GM19324 (cell line): ENCODE results near the gene NCOA1.
"Not testable (repeated sequence)": the region's sequence is repeated elsewhere in the genome, so short reads cannot be mapped to it uniquely, and the experiment has no call there.

Experiments used
- ATAC-seq: cut with Tn5 transposase; IDR thresholded peaks from one replicate; pipeline ENCODE4 v1.9.1; 2021; ENCODE audit warnings: mild to moderate bottlenecking, moderate library complexity; ENCODE audit not compliant: unreplicated experiment, low FRiP score

NCOA1 gene

DNA sequence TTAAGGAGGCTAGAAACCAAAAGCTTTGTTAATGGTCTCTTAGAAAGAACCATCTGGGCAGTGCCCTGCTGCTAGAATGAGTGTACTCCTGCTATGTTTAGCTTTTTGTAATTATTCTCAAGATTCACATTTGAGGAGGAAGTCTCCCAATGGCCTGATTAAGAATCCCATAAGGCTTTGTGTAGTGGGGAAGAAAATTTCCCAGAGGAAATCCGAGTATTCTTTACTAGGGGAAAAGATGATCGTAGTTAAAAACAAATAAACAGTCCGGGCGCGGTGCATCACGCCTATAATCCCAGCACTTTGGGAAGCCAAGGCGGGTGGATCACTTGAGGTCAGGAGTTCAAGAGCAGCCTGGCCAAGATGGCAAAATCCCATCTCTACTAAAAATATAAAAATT lies 184.3 kb downstream of the NCOA1 start:
- no peak for ATAC-seq

DNA sequence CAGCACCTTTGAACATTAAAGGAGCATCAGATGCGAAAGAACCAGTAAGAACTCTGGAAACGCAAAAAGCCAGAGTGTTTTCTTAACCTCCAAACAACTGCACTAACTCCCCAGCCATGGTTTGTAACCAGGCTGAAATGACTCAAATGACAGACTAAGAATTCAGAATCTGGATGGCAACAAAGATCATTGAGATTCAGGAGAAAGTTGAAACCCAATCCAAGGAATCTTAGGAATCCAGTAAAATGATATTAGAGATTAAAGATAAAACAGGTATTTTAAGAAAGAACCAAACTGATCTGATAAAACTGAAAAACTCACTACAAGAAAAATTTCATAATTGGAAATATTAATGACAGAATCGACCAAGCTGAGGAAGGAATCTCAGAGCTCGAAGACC lies 185.4 kb downstream of the NCOA1 start:
- no peak for ATAC-seq

DNA sequence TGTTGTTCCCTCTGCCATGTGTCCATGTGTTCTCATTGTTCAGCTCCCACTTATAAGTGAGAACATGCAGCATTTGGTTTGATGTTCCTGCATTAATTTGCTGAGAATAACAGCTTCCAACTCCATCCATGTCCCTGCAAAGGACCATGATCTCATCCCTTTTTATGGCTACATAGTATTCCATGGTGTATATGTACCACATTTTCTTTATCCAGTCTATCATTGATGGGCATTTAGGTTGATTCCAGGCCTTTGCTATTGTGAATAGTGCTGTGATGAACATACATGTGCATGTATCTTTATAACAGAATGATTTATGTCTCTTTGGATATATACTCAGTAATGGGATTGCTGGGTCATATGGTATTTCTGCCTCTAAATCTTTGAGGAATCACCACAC lies 187.0 kb downstream of the NCOA1 start:
- ATAC-seq, result not testable (repeated sequence)

DNA sequence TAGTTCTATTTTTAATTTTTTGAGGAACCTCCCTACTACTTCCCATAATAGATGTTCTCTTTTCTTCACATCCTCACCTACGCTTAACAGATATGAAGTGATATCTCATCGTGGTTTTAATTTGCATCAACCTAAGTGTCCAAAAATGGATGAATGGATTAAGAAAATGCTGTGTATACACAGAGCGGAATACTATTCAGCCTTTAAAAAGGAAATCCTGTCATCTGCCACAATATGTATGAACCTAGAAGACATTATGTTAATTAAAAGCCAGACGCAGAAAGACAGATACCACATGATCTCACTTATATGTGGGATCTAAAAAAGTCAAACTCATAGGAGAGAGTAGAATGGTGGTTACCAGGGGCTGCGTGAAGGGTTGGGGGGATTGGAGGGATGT lies 189.1 kb downstream of the NCOA1 start:
- ATAC-seq, result no peak

DNA sequence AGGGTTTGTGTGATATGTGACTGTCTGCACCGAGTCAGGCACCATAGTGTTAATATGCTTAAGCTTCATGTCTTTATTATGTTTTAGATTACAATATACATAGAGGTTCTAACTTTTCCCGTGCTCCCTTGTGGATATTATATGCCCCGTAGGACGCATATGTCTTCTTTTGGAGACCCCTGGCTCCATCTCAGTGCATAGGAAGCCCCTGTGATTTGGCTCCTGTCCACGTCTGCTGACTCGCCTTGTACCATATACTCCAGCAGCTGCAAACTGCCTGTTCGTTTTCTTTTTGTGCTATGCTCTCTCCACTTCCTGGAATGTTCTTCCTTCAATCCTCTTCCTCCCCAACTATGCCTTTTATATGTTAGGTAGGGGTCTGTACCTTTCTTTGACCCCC lies 191.2 kb downstream of the NCOA1 start:
- ATAC-seq, result no peak

DNA sequence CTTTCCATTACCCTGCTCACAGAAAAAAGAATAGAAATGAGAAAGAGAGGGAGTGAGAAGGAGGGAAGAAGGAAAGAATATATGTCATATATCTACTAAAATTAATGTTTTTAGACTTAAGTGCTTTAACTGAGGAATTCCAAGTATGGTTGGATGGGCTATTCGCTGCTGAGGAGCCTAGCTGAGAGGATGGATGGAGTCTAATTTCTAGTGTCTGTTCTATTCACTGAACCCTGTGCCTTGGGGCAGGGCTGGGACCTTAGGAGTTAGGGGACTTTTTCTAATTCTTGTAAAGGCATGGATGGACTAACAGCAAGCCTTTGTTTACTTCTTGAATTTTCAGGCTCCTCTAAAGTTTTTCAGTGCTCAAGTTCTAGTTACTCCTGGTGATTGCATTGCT lies 192.4 kb downstream of the NCOA1 start:
- no peak for ATAC-seq

DNA sequence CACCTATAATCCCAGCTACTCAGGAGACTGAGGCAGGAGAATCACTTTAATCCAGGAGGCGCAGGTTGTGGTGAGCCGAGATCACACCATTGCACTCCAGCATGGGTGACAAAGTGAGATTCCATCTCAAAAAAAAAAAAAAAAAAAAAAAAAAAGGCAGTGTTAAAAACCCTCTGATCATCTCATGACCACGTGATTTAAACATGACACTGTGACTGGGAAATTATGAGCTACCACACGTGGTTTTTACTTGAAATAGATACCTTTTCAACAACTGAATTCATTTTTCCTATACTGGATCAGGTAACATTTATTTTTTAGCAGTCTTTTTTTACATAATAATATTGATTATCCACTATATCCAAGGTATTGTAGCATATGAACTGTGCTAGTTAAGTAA lies 199.5 kb downstream of the NCOA1 start:
- no peak for ATAC-seq

DNA sequence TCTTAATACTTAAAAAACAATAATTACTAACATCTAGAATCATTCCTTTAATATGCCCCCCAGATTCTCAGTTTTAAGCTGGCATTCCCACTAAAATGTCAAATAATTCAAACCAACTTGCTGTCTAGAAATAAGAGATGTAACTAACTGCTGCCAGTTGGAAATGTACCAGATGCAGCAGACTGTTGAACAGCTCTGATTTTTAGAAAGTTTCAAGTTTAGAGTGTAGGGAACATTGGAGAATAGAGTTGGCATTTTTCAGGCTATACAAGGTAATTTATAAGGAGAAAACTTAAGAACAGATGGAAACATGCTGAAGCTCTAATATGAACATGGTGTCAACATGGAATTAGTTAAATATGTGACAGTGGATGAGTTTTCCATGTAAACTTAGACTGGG lies 200.8 kb downstream of the NCOA1 start:
- no peak for ATAC-seq

DNA sequence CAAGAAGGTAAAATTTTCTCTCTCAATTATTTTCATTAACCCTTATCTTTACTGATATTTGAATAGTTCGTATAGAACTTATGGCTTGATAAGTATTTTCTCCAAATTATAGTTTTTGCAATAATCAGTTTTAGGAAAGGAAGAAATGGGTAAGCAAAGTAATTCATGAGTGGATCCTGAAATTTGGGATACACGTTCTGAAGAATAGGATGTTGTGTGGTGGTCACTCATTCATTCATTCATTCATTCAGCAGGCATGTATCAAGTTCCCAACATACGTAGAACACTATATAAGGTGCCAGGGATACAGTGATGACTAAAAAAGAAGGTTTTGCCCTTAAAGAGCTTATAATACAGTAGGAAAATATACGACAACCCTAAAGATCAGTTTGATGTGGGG lies 206.7 kb downstream of the NCOA1 start:
- ATAC-seq, result no peak

DNA sequence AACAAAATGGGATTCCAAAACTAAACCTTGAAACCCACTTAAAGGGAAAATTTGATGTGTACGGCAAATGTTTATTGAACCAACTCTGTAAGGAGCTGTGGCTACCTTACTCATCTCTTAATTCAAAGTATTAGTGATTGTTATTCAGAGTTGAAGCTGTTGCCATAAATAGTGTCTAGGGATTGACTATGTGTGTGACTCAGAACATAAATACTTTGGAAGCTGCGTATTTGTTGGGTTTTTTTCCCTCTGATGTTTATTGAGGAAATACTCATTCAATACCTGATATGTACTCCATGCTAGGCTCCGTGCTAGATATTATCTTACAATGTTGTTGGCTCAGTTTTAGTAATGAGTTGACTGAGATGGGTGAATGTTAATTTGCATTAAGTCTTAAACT lies 211.7 kb downstream of the NCOA1 start:
- ATAC-seq, result no peak

DNA sequence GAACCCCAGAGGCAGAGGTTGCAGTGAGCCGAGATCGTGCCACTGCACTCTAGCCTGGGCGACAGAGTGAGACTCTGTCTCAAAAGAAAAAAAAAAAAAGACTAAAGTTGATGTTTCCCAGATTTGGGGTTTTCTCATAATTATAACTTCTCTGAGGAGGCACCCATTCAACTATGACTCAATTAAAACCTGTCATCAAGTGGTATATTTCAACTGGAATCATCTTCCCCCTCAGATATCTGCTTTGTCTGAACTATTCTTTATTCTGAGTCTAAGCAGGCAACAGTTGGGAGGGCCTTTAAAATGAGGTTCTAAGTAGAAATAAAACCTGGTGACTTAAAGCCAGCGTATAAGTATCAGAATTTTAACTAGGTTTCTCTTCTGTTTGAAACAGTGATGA lies 213.6 kb downstream of the NCOA1 start:
- ATAC-seq, result no peak

DNA sequence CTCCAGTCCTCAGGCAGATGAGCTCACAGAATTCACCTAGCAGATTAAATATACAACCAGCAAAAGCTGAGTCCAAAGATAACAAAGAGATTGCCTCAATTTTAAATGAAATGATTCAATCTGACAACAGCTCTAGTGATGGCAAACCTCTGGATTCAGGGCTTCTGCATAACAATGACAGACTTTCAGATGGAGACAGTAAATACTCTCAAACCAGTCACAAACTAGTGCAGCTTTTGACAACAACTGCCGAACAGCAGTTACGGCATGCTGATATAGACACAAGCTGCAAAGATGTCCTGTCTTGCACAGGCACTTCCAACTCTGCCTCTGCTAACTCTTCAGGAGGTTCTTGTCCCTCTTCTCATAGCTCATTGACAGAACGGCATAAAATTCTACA lies 216.1 kb downstream of the NCOA1 start:
- ATAC-seq, result no peak

DNA sequence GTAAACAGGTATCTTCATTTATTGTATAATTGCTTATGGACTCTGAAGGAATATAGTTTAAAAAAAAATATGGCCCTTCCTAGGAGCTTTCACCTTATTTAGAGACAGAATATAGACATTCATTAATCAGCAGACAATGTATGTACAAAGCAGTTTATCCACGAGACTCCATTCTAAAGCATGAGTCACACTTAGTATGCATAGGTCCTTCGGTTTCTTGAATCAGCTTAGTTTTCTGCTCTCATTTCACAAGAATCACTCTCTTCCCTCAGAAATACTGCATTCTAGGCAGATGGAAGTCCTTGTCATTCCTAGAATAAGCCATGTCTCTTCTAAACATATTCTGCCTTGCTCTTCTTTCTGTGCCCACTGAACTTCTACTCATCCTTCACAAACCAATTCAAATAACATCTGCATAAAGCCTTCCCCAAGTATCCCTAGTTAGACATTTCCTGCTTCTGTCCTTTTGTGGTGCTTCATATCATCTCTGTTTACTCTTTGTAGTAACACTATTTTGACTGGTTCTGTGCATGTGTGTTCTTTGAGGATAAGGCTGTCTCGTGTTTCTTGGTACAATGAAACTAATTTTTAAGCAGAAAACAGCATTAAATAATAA lies 217.6 kb downstream of the NCOA1 start:
- no peak for ATAC-seq

DNA sequence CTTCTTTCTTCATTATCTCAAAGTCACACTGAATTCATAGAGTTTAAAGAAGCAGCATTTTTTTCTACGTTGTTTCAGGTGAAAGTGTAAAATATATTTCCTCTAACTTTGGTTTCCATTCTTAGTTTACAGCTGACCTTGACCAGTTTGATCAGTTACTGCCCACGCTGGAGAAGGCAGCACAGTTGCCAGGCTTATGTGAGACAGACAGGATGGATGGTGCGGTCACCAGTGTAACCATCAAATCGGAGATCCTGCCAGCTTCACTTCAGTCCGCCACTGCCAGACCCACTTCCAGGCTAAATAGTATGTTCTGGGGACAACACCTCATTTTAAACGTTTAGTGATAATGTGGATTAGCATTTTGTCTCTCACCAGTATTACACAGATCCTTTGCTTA lies 219.8 kb downstream of the NCOA1 start:
- no peak for ATAC-seq

DNA sequence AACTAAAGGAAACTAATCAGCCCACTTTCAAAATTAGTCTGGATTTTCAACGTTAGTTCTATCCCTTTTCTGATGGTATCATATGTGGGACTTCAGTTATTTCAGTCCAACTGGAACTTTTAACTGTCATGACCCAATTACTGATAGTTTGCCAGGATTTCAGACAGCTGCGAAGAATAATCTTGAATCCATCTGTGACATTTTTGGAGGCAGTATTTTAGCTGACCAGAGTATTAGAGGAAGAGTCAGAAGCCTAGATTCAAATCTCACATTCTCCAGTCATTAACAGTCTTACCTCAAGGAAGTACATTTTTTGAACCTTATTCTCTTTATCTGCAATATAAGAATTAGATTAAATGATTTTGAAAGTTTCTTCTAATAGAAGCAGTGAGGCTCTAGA lies 220.8 kb downstream of the NCOA1 start:
- no peak for ATAC-seq

DNA sequence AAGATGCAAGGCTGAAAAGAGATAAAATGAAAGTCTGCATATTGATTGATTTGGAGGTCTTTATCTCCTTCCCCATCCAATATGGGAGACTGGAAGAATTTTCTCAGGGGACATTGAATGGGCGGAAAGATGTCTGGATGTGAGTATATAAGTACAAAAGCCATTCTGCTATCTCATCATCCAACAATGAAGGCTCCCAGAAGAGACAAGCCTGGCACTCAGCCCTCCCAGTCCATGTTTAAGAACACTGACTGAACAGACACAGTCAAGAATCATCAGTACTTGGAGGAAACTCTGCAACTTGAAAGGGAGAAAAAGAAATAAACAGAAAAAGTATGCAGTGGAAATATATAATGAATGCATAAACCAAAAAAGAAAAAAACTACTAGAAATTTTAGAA lies 221.2 kb downstream of the NCOA1 start:
- ATAC-seq, result no peak

DNA sequence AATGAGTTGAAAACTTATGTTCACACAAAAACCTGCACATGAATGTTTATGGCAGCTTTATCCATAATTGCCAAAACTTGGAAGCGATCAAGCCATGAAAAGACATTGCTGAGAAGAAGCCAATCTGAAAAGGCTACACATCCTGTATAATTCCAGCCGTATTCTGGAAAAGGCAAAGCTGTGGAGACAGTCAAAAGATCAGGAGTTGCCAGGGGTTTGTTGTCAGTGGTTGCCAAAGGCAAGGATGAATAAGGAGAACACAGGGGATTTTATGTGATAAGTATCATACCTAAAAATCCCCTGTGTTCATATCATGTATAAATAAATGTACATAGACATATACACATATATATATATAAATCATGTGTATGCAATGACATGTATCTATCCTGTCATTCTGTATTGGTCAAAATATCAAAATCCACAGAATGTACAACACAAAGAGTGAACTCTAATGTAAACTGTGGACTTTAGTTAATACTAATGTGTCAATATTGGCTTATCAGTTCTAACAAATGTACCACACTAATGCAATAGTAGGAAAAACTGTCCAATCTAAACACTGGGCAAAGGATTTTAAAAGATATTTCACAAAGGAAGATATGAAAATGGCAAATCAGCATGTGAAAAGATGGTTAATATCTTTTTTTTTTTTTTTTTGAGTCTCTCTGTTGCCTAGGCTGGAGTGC lies 226.4 kb downstream of the NCOA1 start:
- ATAC-seq, result no peak

DNA sequence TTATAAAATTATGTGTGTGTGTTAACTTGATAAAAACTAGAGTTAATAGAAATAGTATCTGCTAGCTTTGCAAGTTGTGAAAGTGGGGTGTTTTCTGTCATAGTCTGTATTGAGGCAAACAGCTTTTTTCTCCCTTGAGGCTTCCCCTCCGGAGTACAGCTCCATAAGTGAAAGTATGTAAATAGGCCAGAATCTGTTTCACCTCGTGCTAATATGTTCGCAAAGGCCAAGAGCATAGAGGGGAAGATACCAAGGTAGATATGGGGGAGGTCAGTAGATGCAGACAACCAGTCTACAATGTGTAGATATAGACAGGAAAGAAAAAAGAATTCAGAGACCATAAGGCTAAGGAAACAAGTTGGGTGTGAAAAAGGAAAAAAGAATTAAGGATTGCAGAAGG lies 229.3 kb downstream of the NCOA1 start:
- peak; percentile 80 for ATAC-seq

DNA sequence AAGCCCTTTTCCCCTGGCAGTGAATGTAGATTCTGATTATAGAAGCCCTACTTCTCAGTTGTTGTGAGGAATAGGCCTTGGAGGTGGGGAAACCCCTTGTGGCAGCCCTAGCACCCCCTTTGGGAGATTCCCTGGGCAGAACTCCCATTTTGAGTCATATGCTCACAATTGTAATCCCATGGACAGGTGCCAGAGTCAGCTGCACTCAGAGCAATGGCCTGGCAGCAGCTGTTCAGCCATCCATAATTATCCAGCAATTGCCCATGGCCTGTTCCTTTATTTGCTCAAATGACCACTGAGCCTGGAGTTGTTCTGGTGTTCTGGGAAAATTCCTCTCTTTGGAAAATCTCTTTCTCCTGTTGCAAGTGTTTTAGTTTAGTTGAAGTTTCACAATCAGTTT lies 230.4 kb downstream of the NCOA1 start:
- no peak for ATAC-seq

DNA sequence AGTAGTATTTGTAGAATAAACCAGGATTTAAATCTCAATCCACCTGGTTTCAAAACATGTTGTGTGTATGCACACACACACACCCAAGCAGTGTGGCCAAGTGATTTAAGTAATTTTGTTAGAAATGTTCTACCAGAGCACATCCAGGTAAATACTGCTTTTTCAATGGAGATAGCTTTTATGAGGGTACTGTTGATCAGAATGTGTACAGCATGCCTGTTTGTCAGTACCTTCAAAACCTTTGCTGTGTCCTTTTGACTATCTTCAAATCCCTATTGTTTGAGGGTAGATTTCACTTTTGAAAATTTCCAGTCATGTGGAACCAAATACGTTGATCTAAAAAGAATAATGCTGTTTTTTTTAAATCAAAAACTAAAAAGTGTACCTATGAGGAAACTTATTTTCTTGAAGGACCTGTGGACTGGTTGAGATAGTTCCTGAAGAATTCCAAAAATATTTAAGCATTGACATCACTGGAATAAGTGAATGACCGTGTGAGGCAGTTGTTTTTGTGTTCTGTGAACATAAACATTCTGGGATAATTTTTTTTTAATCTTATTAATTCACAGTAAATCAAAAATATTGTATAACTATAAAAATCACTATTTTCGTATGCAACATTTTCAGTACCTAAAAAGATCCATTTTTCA lies 231.2 kb downstream of the NCOA1 start:
- ATAC-seq, result no peak

DNA sequence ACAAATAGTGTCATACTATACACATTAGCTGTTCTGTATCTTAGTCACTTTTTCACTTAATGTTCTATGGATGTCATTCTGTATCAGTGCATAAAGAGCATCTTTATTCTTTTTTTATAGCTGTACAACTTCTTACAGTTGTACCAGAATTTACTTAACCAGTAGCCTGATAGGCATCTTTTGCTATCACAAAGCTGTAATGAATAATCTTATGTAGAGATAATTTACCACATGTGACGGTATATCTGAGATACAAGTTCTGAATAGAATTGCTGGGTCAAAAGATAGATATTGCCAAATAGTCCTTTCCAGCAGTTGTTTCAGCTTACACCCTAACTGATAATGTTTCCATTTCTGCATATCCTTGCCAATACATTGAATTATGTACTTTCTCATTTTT lies 232.1 kb downstream of the NCOA1 start:
- no peak for ATAC-seq

DNA sequence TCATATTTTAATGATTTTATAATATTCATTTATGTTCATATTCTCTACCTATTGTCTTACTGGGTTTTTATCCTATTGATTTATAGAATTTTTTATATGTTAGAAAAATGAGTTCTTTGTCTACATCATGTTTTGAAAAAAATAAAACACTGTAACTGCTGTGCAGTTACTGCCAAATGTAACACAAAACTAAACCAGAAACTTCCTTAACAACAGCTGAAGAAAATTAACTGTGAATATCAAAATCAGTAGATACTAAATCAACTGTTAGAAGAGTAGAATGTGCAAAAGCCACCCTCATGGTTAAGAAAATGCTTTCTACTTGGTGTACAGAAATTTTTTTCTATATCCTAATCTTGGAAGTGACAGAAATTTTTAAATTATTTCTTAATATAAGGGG lies 232.6 kb downstream of the NCOA1 start:
- no peak for ATAC-seq
